IMR-90 (cell line): ENCODE measurements around the gene CHCHD4. TPM values are rescaled to one million over a fixed set of nuclear protein-coding genes. Genes with fewer than 3 reads are reported as not detected.

ENCODE experiments used
- ATAC-seq: fragments of 200-7000 bp; cut with Tn5 transposase; 2 replicates; pipeline ENCODE4 v1.9.1; 2020; ENCODE audit warnings: low read depth, mild to moderate bottlenecking, moderate library complexity
- BruUV-seq: library from RNA; stranded (reverse); fragments of 400-500 nt; replicated peaks from 2 replicates; lab custom pipeline; 2021; lab: Mats Ljungman, UMichigan
- CTCF ChIA-PET: fragments of 300-600 bp; formaldehyde crosslinking; extraction: SDS; loops from one replicate; lab custom pipeline; 2021; ENCODE audit warnings: antibody characterized with exemption; lab: Yijun Ruan, JAX
- POLR2A ChIA-PET: fragments of 300-600 bp; sonication (Branson Sonifier 250); formaldehyde crosslinking; loops from one replicate; lab custom pipeline; 2022; ENCODE audit warnings: antibody characterized with exemption; ENCODE audit not compliant: unreplicated experiment; lab: Charles Lee
- DNase-seq: peaks from one replicate; pipeline ENCODE4 v3.0.0; 2013
- H2AFZ ChIP-seq: replicated peaks from 2 replicates; pipeline ENCODE3; 2013; ENCODE audit warnings: low read length, mild to moderate bottlenecking; ENCODE audit not compliant: poor library complexity
- H2AK5ac ChIP-seq: 2 replicates; pipeline ENCODE4 v1.6.1; 2013; ENCODE audit warnings: low read depth, low read length, inconsistent platforms
- H2AK9ac ChIP-seq: replicated peaks from 2 replicates; pipeline ENCODE3; 2013; ENCODE audit warnings: mild to moderate bottlenecking, low read depth, low read length, moderate library complexity; ENCODE audit not compliant: poor library complexity
- H2BK120ac ChIP-seq: 2 replicates; pipeline ENCODE4 v1.6.1; 2013; ENCODE audit warnings: low read depth, low read length, inconsistent platforms
- H2BK15ac ChIP-seq: 3 replicates; pipeline ENCODE4 v1.6.1; 2013; ENCODE audit warnings: low read depth, low read length, inconsistent platforms
- H2BK20ac ChIP-seq: 2 replicates; pipeline ENCODE4 v1.6.1; 2013; ENCODE audit warnings: low read depth, mild to moderate bottlenecking, inconsistent platforms, low read length, moderate library complexity
- H2BK5ac ChIP-seq: 2 replicates; pipeline ENCODE4 v1.6.1; 2013; ENCODE audit warnings: mild to moderate bottlenecking, low read depth, low read length, inconsistent platforms; ENCODE audit not compliant: poor library complexity, severe bottlenecking
- H3K14ac ChIP-seq: replicated peaks from 2 replicates; pipeline ENCODE4 v1.6.1; 2013; ENCODE audit warnings: low read depth, low read length, inconsistent platforms
- H3K18ac ChIP-seq: 2 replicates; pipeline ENCODE4 v1.6.1; 2013; ENCODE audit warnings: low read depth, low read length, control low read depth
- H3K23ac ChIP-seq: 2 replicates; pipeline ENCODE4 v1.6.1; 2013; ENCODE audit warnings: low read depth, low read length, inconsistent platforms
- H3K27ac ChIP-seq: 2 replicates; pipeline ENCODE4 v1.5.1; 2013; ENCODE audit warnings: mild to moderate bottlenecking, control low read depth, low read length; ENCODE audit not compliant: insufficient read depth
- H3K27me3 ChIP-seq: 2 replicates; pipeline ENCODE4 v1.6.1; 2013; ENCODE audit warnings: low read length; ENCODE audit not compliant: control insufficient read depth, insufficient read depth
- H3K36me3 ChIP-seq: 2 replicates; pipeline ENCODE4 v1.6.1; 2013; ENCODE audit warnings: low read length, mixed read lengths; ENCODE audit not compliant: control insufficient read depth, insufficient read depth
- H3K4ac ChIP-seq: 2 replicates; pipeline ENCODE4 v1.6.1; 2013; ENCODE audit warnings: low read depth, low read length, inconsistent platforms
- H3K4me1 ChIP-seq: 2 replicates; pipeline ENCODE4 v1.6.1; 2013; ENCODE audit warnings: low read length, mixed read lengths; ENCODE audit not compliant: control insufficient read depth, insufficient read depth
- H3K4me2 ChIP-seq: 2 replicates; pipeline ENCODE4 v1.6.1; 2013; ENCODE audit warnings: low read depth, mild to moderate bottlenecking, control low read depth, low read length, moderate library complexity
- H3K4me3 ChIP-seq: 2 replicates; pipeline ENCODE4 v1.5.1; 2013; ENCODE audit warnings: low read depth, mild to moderate bottlenecking, control low read depth, low read length, moderate library complexity; ENCODE audit not compliant: insufficient read depth
- H3K56ac ChIP-seq: 2 replicates; pipeline ENCODE4 v1.6.1; 2013; ENCODE audit warnings: low read length, inconsistent platforms; ENCODE audit not compliant: insufficient read depth; ENCODE audit errors: extremely low read depth
- H3K79me1 ChIP-seq, 2 experiments: 2 replicates each; pipeline ENCODE4 v1.6.1; 2013; ENCODE audit warnings: low read length in 2 of 2, inconsistent platforms in 1 of 2, low read depth in 1 of 2
- H3K9ac ChIP-seq: 2 replicates; pipeline ENCODE4 v1.6.1; 2013; ENCODE audit warnings: low read depth, low read length, control low read depth
- H3K9me1 ChIP-seq: 2 replicates; pipeline ENCODE4 v1.6.1; 2013; ENCODE audit warnings: low read length, inconsistent platforms; ENCODE audit not compliant: insufficient read depth
- H3K9me3 ChIP-seq: 2 replicates; pipeline ENCODE4 v1.6.1; 2013; ENCODE audit warnings: low read length; ENCODE audit not compliant: control insufficient read depth, insufficient read depth
- H4K20me1 ChIP-seq: 2 replicates; pipeline ENCODE4 v1.6.1; 2013; ENCODE audit warnings: low read length, inconsistent platforms; ENCODE audit not compliant: insufficient read depth
- H4K5ac ChIP-seq: 2 replicates; pipeline ENCODE4 v1.6.1; 2013; ENCODE audit warnings: mild to moderate bottlenecking, low read depth, low read length, control low read depth
- H4K8ac ChIP-seq, 2 experiments: 2 replicates each; pipeline ENCODE4 v1.6.1; 2013; ENCODE audit warnings: low read depth in 2 of 2, low read length in 2 of 2, control low read depth in 1 of 2, inconsistent platforms in 1 of 2
- H4K91ac ChIP-seq: 2 replicates; pipeline ENCODE4 v1.6.1; 2013; ENCODE audit warnings: low read depth, low read length, inconsistent platforms; ENCODE audit not compliant: insufficient read depth
- BHLHE40 ChIP-seq: fragments of 150-350 bp; IDR thresholded peaks from 2 replicates; pipeline ENCODE4 v1.6.1; 2016; ENCODE audit warnings: mild to moderate bottlenecking, low read depth, low read length
- CEBPB ChIP-seq: IDR thresholded peaks from 2 replicates; pipeline ENCODE4 v1.6.1; 2012; ENCODE audit warnings: low read depth, low read length, improper control_type of control experiment
- CHD1 ChIP-seq: IDR thresholded peaks from 2 replicates; pipeline ENCODE4 v1.6.1; 2012; ENCODE audit warnings: low read depth, low read length, improper control_type of control experiment
- ELK1 ChIP-seq: fragments of 150-350 bp; IDR thresholded peaks from 2 replicates; pipeline ENCODE4 v1.6.1; 2016; ENCODE audit warnings: low read depth, mild to moderate bottlenecking, low read length, moderate library complexity, borderline replicate concordance
- FOS ChIP-seq: fragments of 150-350 bp; IDR thresholded peaks from 2 replicates; pipeline ENCODE4 v1.6.1; 2016; ENCODE audit warnings: low read depth, low read length
- MAZ ChIP-seq: IDR thresholded peaks from 2 replicates; pipeline ENCODE4 v1.6.1; 2012; ENCODE audit warnings: low read depth, mild to moderate bottlenecking, low read length, improper control_type of control experiment, moderate library complexity, borderline replicate concordance
- NFE2L2 ChIP-seq: fragments of 150-350 bp; IDR thresholded peaks from 2 replicates; pipeline ENCODE4 v1.6.1; 2016; ENCODE audit warnings: low read depth, mild to moderate bottlenecking, low read length
- POLR2A ChIP-seq: IDR thresholded peaks from 2 replicates; pipeline ENCODE4 v1.6.1; 2012; ENCODE audit warnings: mild to moderate bottlenecking, low read depth, low read length
- RAD21 ChIP-seq: IDR thresholded peaks from 2 replicates; pipeline ENCODE4 v1.6.1; 2012; ENCODE audit warnings: low read length, improper control_type of control experiment
- RCOR1 ChIP-seq: IDR thresholded peaks from 2 replicates; pipeline ENCODE4 v1.6.1; 2012; ENCODE audit warnings: mild to moderate bottlenecking, low read length, improper control_type of control experiment; ENCODE audit not compliant: insufficient replicate concordance
- RFX5 ChIP-seq: IDR thresholded peaks from 2 replicates; pipeline ENCODE4 v1.8.0; 2012; ENCODE audit warnings: low read depth, mild to moderate bottlenecking, low read length, moderate library complexity
- WGBS, 2 experiments: methylation state at CpG; one replicate each; pipeline versions ENCODE4 v1.1.5 to v1.1.7; 2013; ENCODE audit warnings: missing lambda C conversion rate in 2 of 2; ENCODE audit not compliant: insufficient read length in 1 of 2; ENCODE audit errors: extremely low coverage in 2 of 2; 5-methylcytosine and 5-hydroxymethylcytosine counted together
- dilution Hi-C: fragments of 300-500 bp; cut with HindIII; formaldehyde crosslinking; loops from one replicate; pipeline ENCODE4 v1.14.3; 2018; ENCODE audit warnings: low sequenced_read_pairs; ENCODE audit not compliant: unreplicated experiment
- in situ Hi-C: fragments of 300-500 bp; cut with MboI; formaldehyde crosslinking; loops from 3 replicates; pipeline ENCODE4 v1.14.3; 2019; ENCODE audit warnings: low sequenced_read_pairs, inconsistent platforms, mixed read lengths
- intact Hi-C: fragments of 100-400 bp; cut with micrococcal nuclease; formaldehyde crosslinking; loops from 2 replicates; pipeline ENCODE4 v1.10.0; 2022
- polyA plus RNA-seq, 3 experiments: library from polyadenylated mRNA; depleted of rRNA; stranded (reverse); fragments of >200 nt; gene quantifications; 2 replicates each; pipeline ENCODE4 v1.2.3, GENCODE V29; 2012; ENCODE audit warnings: low replicate concordance in 1 of 3
- total RNA-seq: library from RNA; depleted of rRNA; stranded (reverse); fragments of >200 nt; gene quantifications from 2 replicates; pipeline ENCODE4 v1.2.3, GENCODE V29; 2012

Gene CHCHD4
- total and polyA plus RNA-seq, 2 of the 4 experiments (the other 2 are of a cell fraction), result 9.0 to 9.8 TPM

GRCh38 chr3:14170531-14171159 is 46.0 kb upstream of the CHCHD4 start:
- ChIA-PET POLR2A (no interaction called here), CTCF (interaction anchor here (1.1 kb wide), 1 partner anchor 92 kb away, joined by 3 read pairs; no protein-coding TSS in a partner anchor)
- Histone ChIP-seq H3K4me2 (peak overlapping the region; percentile 43; the same call in 1 of the 2 replicates), H2BK5ac (peak overlapping the region; percentile 88), H2AK9ac (no peak overlapping the region), H2AK5ac (0 out of 2 replicates have a peak overlapping the region, but pooled peaks have one; percentile 23), H3K9me1 (peaks cover 8% of the 10 kb centered on the region; the same call in 1 of the 2 replicates), H3K36me3 (peaks cover 49% of the 10 kb centered on the region), H3K27ac (no peak overlapping the region; the same call in 1 of the 2 replicates), H2BK20ac (peak overlapping the region; percentile 80), H3K4me1 (peaks cover 6% of the 10 kb centered on the region), H4K8ac (peak overlapping the region in 1 of 2 experiments; percentile 37; a peak in 1 of 4 replicates), H3K79me1 (peaks cover 40 to 52% of the 10 kb centered on the region in 2 experiments), H3K9ac (no peak overlapping the region), H3K27me3 (no peaks in the 10 kb centered on the region), H3K56ac (no peak overlapping the region), H4K20me1 (peaks cover 4% of the 10 kb centered on the region; the same call in 1 of the 2 replicates), H4K91ac (peak overlapping the region; percentile 52; the same call in 1 of the 2 replicates), H3K18ac (peak overlapping the region; percentile 86; the same call in 1 of the 2 replicates), H3K14ac (0 out of 2 replicates have a peak overlapping the region, but pooled peaks have one; percentile 11), H4K5ac (peak overlapping the region; percentile 83; the same call in 1 of the 2 replicates), H2BK15ac (no peak overlapping the region), H3K4ac (peak overlapping the region; percentile 62; the same call in 1 of the 2 replicates), H2BK120ac (peak overlapping the region; percentile 82), H3K9me3 (no peaks in the 10 kb centered on the region), H3K23ac (peak overlapping the region; percentile 42; the same call in 1 of the 2 replicates), H3K4me3 (no peak overlapping the region), H2AFZ (no peak overlapping the region)
- ATAC-seq, result peak; percentile 74
- intact Hi-C loops, result loop anchor here (5.0 kb wide), 1 partner anchor 513 kb away; no protein-coding TSS in a partner anchor
- BruUV-seq, result no TSS peak
- DNase-seq, result peak; percentile 90
- in situ Hi-C loops, result no loop called here
- dilution Hi-C loops, result no loop called here
- WGBS, 2 experiments, result no CpG with 5 or more reads among the region's 2 CpGs
- TF ChIP-seq ELK1, result no peak
- no peak for TF ChIP-seq BHLHE40
- TF ChIP-seq RFX5, result no peak
- peak; percentile 47; the same call in 1 of the 2 replicates for TF ChIP-seq FOS
- TF ChIP-seq MAZ, result no peak
- TF ChIP-seq RCOR1, result no peak
- TF ChIP-seq NFE2L2, result no peak
- TF ChIP-seq CEBPB, result peak; percentile 66; the same call in 1 of the 2 replicates
- no peak for TF ChIP-seq POLR2A
- no peak for TF ChIP-seq RAD21
- no peak for TF ChIP-seq CHD1
